Endodermal cell (in vitro differentiated cells): Measurements from ENCODE around the gene CCND2. TPM values are rescaled to one million over a fixed set of nuclear protein-coding genes. Genes with fewer than 3 reads are reported as not detected.

Experiments
- DNase-seq: peaks from one replicate; pipeline ENCODE4 v3.0.0-alpha.2; 2017
- H3K27ac ChIP-seq: 2 replicates; pipeline ENCODE4 v1.5.1; 2013; ENCODE audit warnings: mild to moderate bottlenecking, low read depth, low read length, moderate library complexity
- H3K27me3 ChIP-seq: 2 replicates; pipeline ENCODE4 v1.6.1; 2013; ENCODE audit warnings: mild to moderate bottlenecking, low read length, moderate library complexity; ENCODE audit not compliant: insufficient read depth, control insufficient read depth, poor library complexity, severe bottlenecking
- H3K36me3 ChIP-seq: 2 replicates; pipeline ENCODE4 v1.7.0; 2013; ENCODE audit warnings: mild to moderate bottlenecking, low read length, moderate library complexity; ENCODE audit not compliant: control insufficient read depth, insufficient read depth
- H3K4me1 ChIP-seq: one replicate; pipeline ENCODE4 v1.7.0; 2013; ENCODE audit warnings: low read length; ENCODE audit not compliant: control insufficient read depth, insufficient read depth
- H3K4me3 ChIP-seq: 2 replicates; pipeline ENCODE4 v1.5.1; 2013; ENCODE audit warnings: mild to moderate bottlenecking, low read length, moderate library complexity
- H3K9ac ChIP-seq: 2 replicates; pipeline ENCODE4 v1.6.1; 2013; ENCODE audit warnings: mild to moderate bottlenecking, low read length, moderate library complexity; ENCODE audit not compliant: poor library complexity, severe bottlenecking; ENCODE audit errors: extremely low read depth
- H3K9me3 ChIP-seq: 2 replicates; pipeline ENCODE4 v1.6.1; 2013; ENCODE audit warnings: mild to moderate bottlenecking, low read length, moderate library complexity; ENCODE audit not compliant: control insufficient read depth
- H3K27ac Mint-ChIP-seq: 2 replicates; pipeline ENCODE4 v1.8.0; 2020; ENCODE audit warnings: mixed read lengths
- H3K27me3 Mint-ChIP-seq: 2 replicates; pipeline ENCODE4 v1.8.0; 2021; ENCODE audit warnings: mild to moderate bottlenecking, mixed read lengths; ENCODE audit not compliant: insufficient read depth
- H3K36me3 Mint-ChIP-seq: 2 replicates; pipeline ENCODE4 v1.8.0; 2020; ENCODE audit warnings: low read depth, mixed read lengths
- H3K4me1 Mint-ChIP-seq: 2 replicates; pipeline ENCODE4 v1.8.0; 2020; ENCODE audit warnings: mixed read lengths
- H3K4me3 Mint-ChIP-seq: 2 replicates; pipeline ENCODE4 v1.8.0; 2020; ENCODE audit warnings: mild to moderate bottlenecking, moderate library complexity, mixed read lengths
- H3K9me3 Mint-ChIP-seq: 2 replicates; pipeline ENCODE4 v1.8.0; 2020; ENCODE audit warnings: mild to moderate bottlenecking, mixed read lengths
- WGBS, 2 experiments: methylation state at CpG; one replicate each; pipeline versions ENCODE4 v1.1.5 to v1.1.7; 2013; ENCODE audit warnings: missing lambda C conversion rate in 2 of 2, mixed read lengths in 1 of 2; ENCODE audit not compliant: insufficient coverage in 1 of 2, insufficient read length in 1 of 2; 5-methylcytosine and 5-hydroxymethylcytosine counted together
- total RNA-seq, 2 donors: library from RNA; stranded (reverse); fragmentation: NEBNext Ultra II Directional in 1 of 2; extraction: Animal tissue kit (Norgen Biotek cat#: 25700) in 1 of 2; gene quantifications; 2 replicates in 1 of 2; 3 replicates in 1 of 2; pipeline ENCODE4 v1.2.1, GENCODE V29; 2021
- TF ChIP-seq, protein P1 (sequence below): fragments of 200-600 bp; sonication (generic); conservative IDR thresholded peaks from 2 replicates; pipeline ENCODE4 v1.5.0; 2021; ENCODE audit warnings: antibody characterized with exemption, mild to moderate bottlenecking

The CCND2 gene
- total RNA-seq, 2 donors from 2014 or later = 286 to 362 TPM

DNA sequence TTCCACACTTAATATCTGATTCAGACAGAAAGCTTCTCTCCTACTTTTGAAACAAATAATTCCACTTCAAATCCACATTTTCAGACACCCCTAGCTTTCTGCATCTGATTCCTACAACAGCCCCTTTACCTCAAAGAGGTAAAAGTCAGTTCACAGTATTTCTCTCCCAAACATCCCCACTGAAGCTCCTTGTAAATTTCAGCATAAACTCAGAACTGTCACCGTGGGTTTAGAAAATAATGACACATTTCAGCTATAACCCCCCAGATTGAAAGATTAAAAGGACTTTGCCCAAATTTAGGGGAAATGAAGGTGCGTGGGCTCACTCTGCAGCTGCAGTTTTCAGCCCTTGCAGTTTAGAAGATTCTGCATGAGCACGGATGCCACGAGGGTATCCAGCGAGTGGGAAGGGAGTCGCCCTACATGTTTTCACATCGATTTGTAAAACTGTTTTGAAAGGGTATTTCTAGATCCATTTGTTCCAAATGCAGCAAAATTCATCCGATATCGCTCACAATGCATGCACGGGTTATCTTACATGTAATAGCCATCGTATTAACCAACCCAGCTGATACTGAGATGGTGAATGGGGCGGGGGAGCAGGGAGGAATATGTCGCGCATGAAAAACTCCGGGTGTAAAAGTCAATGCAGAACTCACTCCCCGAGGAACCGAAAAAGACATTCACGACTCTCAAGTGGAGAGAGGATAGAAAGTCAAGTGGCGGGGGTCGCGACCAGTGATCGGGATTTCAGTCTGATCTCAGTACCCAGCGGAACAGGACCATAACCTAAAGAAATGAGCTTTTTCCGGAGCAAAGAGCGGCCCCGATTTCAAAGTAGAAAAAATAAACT is 5.0 kb upstream of the CCND2 start:
- H3K4me1 Mint-ChIP-seq = peaks cover 15% of the 10 kb centered on the region
- no peak overlapping the region for H3K27ac ChIP-seq
- peak overlapping the region; percentile 46 for H3K9ac ChIP-seq
- WGBS, 2 experiments = 3% methylated on average over 14 to 26 of the region's 26 CpGs
- H3K27me3 Mint-ChIP-seq = peaks cover 72% of the 10 kb centered on the region
- H3K4me3 ChIP-seq = peak overlapping the region; percentile 85
- no peaks in the 10 kb centered on the region for H3K9me3 ChIP-seq
- no peaks in the 10 kb centered on the region for H3K36me3 Mint-ChIP-seq
- DNase-seq = no peak
- H3K4me3 Mint-ChIP-seq = peak overlapping the region; percentile 94
- TF ChIP-seq, protein P1, sequence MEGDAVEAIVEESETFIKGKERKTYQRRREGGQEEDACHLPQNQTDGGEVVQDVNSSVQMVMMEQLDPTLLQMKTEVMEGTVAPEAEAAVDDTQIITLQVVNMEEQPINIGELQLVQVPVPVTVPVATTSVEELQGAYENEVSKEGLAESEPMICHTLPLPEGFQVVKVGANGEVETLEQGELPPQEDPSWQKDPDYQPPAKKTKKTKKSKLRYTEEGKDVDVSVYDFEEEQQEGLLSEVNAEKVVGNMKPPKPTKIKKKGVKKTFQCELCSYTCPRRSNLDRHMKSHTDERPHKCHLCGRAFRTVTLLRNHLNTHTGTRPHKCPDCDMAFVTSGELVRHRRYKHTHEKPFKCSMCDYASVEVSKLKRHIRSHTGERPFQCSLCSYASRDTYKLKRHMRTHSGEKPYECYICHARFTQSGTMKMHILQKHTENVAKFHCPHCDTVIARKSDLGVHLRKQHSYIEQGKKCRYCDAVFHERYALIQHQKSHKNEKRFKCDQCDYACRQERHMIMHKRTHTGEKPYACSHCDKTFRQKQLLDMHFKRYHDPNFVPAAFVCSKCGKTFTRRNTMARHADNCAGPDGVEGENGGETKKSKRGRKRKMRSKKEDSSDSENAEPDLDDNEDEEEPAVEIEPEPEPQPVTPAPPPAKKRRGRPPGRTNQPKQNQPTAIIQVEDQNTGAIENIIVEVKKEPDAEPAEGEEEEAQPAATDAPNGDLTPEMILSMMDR = no peak
- peaks cover 4% of the 10 kb centered on the region for H3K4me1 ChIP-seq
- H3K9me3 Mint-ChIP-seq = no peaks in the 10 kb centered on the region
- H3K36me3 ChIP-seq = no peaks in the 10 kb centered on the region
- H3K27me3 ChIP-seq = peaks cover 84% of the 10 kb centered on the region
- peak overlapping the region; percentile 96 for H3K27ac Mint-ChIP-seq

DNA sequence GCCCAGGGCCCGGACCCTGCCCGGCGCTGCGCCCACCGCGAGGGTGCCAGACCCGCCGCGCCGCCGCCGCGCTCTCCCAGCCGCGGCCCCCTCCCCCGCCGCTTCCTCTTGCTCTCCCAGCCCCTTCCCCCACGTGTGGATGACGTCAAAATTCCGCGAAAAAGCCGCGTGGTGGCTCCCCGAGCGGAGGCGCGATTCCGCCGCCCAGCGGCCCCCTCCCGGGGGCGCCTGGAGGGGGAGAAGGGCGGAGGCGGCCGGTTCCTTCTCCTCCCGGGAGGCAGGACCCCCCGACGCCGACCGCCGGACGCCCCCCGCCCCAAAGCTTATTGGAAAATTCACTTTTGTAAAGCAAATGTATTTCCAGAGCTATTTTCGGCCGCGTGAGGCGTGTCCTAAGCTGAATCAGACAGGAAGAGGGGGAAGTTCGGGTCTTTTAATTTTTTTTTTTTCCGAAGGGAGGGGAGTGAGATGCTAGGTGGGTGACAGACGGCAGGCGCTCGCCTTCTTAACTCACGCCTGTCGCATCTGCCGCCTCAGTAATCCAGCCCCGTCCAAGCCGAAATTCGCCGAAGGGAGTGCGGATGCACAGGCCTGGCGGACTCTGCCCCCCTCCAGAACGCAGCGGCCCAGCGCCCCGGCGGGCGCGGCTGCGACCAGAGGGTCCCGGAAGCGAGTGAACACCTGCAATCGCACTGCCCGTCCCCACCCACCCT is 4.1 kb upstream of the CCND2 start:
- Histone ChIP-seq H3K9ac (peak overlapping the region; percentile 66), H3K36me3 (no peaks in the 10 kb centered on the region), H3K27ac (no peak overlapping the region), H3K27me3 (peaks cover 81% of the 10 kb centered on the region), H3K4me1 (peaks cover 4% of the 10 kb centered on the region), H3K9me3 (no peaks in the 10 kb centered on the region), H3K4me3 (peak overlapping the region; percentile 73)
- H3K4me3 Mint-ChIP-seq = peak overlapping the region; percentile 94
- peaks cover 15% of the 10 kb centered on the region for H3K4me1 Mint-ChIP-seq
- DNase-seq = peak; percentile 98
- H3K27ac Mint-ChIP-seq = peak overlapping the region; percentile 97
- TF ChIP-seq, protein P1 = peak; percentile 66
- no peaks in the 10 kb centered on the region for H3K36me3 Mint-ChIP-seq
- H3K27me3 Mint-ChIP-seq = peaks cover 69% of the 10 kb centered on the region
- H3K9me3 Mint-ChIP-seq = no peaks in the 10 kb centered on the region
- 0% methylated on average over 2 to 73 of the region's 73 CpGs for WGBS, 2 experiments

DNA sequence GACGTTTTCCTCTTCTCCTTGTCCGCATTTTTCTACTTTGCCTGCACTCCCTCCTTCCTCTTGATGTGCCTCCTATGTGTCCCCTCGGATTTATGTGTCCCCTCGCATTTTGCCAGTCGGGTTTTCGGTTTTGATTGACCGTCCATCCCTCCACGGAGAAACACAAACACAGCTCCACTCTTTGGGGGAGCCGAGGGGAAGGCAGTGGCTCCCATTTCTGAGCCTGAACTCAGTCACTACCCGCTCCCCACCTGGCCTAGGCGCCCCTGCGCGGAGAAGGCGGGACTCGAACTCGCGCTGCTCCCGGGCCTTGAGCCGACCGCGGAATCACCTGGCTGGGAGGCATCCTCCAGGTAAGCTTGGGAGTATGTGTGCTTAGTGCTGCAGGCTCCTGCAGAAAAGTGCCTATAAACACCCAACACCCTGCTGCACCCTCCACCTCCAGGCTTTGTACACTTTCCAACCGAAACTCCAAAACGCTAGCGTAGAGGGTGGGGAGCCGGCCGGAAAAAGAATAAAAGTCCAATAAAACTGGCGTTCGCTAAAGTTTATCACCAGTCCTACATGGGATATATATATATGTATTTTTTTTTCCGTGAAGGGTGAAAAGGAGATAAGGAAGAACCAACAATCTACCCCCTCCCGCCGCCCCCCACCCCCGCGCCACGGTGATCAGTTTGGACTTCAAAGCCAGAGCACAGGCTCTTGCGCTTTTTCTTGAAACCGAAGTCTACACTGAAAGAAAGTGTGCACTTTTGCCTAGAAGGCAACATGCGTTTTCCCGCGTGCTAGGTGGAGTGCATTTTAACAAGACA is 3.3 kb upstream of the CCND2 start:
- H3K4me1 Mint-ChIP-seq = peaks cover 15% of the 10 kb centered on the region
- TF ChIP-seq, protein P1 = no peak

More for the DNA sequence above, 3.3 kb upstream of the CCND2 start:
- Histone ChIP-seq H3K9ac (peak overlapping the region; percentile 66), H3K27ac (no peak overlapping the region), H3K36me3 (no peaks in the 10 kb centered on the region), H3K4me1 (peaks cover 4% of the 10 kb centered on the region), H3K4me3 (peak overlapping the region; percentile 73), H3K9me3 (no peaks in the 10 kb centered on the region), H3K27me3 (peaks cover 73% of the 10 kb centered on the region)
- Mint-ChIP-seq H3K36me3 (no peaks in the 10 kb centered on the region), H3K27me3 (peaks cover 68% of the 10 kb centered on the region), H3K4me3 (peak overlapping the region; percentile 94), H3K9me3 (no peaks in the 10 kb centered on the region), H3K27ac (peak overlapping the region; percentile 97)
- WGBS, 2 experiments = 1 to 4% methylated on average over 6 to 36 of the region's 39 CpGs
- DNase-seq = peak; percentile 87
